ENCODE results near the gene C4BPB.

GRCh38 chr1:207124389-207124788, 35.7 kb downstream of the C4BPB start:
- TF ChIP-seq CTCF (conservative IDR thresholded peaks at IDR 0.05; ENCODE audit: low read depth, low read length) (no peak), EZH2 (IDR thresholded peaks at IDR 0.05; ENCODE audit: borderline replicate concordance, low read depth, low read length, poor library complexity, severe bottlenecking) (no peak)
